DMS53 treated with DMSO at 0.1 percent for 48 hours (cell line): Measurements from ENCODE around the gene WDFY4.

Source experiments
- DNase-seq: peaks from one replicate; lab custom pipeline; 2025; ENCODE audit not compliant: unreplicated experiment; lab: John Stamatoyannopoulos, UW

Gene WDFY4

GRCh38 chr10:48970654-48971053 lies 286.0 kb downstream of the WDFY4 start:
- DNase-seq = no peak

GRCh38 chr10:48973065-48973464 lies 288.4 kb downstream of the WDFY4 start:
- DNase-seq = no peak

GRCh38 chr10:48974510-48975156 lies 290.0 kb downstream of the WDFY4 start:
- no peak for DNase-seq

DNA sequence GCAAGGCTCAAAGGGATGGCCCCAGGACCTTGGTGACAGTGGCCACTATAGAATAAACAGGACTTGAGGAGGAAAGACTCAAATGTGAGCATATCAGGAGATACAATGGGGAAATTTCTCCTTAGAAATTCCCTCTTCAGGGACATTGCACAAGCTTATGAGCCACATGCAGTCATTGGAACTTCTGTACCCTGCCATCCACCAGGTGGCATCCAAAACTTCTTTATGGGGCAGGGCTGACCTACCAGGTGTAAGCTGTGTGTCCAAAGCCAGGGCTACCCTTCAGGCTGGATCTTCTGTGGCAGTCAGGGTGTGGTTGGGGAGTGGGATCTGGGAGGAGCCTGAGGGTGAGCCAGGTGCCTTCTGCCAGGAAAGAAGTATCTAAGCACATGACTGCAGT lies 291.5 kb downstream of the WDFY4 start:
- DNase-seq = no peak

DNA sequence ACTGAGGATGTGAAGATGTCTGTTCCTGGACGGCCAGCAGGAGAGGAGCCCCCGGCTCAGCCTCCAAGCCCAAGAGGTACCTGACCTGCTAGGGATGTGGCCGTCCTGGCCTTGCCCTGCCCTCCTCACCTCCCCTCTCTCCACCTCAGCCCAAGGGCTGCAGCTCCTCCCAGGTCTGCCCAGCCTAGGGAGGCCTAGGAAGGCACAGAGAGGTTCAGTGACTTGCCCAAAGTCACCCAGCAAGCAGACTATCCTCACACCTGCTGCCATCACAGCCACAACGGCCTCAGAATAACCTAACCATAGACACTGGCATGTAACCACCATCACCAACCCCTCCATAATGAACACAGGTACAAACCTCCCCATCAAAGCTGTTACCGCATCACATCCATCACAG lies 293.6 kb downstream of the WDFY4 start:
- DNase-seq = no peak

DNA sequence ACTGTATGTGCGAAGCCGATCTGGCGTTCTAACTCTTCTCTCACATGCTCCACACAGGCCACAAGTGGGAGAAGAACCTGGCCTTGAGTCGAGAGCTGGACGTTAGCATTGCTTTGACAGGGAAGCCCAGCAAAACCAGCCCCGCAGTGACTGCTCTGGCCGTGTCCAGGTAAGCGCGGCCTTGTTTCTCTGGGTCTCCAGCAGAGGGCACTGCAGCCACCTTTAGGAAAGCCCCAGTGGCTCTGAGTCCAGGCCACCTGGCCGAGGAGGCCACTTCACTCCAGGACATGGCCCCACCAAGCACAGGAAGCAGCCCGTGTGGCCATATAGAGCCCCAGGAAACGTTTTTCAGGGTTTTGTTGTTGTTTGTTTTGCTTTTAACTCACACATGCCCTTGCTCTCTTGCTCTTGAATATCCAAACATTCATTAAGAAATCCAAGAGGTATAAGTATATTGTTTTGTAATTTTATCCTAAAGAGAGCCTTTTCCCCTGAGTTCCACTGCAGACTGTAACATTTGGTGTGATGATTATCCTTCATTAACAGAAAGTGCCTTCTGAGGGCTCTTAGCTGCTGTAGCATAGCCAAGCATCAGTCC lies 296.7 kb downstream of the WDFY4 start:
- DNase-seq = peak; percentile 66

GRCh38 chr10:48982584-48982983 lies 297.9 kb downstream of the WDFY4 start:
- no peak for DNase-seq

DNA sequence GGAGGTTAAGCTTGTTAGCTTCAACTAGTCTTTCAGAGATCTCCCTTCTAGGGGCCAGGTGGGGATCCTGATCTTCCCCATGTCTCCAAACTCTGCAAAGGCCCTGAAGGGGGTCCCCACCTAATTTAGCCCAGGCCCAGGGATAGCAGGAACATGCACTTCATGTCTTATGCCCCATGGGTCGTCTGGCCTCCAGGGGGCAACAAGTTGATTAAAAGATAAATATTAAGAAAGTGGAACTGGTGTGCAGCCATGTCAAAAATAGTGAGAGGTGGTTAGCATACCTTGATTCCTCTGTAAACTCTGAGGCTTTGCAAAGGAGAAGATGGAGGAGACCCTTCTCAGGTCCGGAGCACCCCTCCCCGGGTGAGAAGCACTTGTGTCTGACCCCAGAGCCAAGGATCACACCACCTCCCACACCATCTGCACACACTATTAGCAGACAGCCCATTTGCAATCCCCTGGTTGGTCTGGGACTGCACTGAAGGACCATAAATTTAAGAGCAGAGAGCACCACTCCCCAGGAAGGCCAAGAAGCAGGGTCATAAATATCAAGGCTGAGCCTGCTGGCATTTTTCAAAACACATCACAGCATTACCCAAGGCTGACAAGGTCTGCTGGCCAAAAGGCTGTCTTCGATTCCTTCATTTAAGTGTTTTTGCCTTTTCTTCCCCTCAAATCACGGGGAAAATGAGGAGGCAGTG lies 299.1 kb downstream of the WDFY4 start:
- DNase-seq = no peak

DNA sequence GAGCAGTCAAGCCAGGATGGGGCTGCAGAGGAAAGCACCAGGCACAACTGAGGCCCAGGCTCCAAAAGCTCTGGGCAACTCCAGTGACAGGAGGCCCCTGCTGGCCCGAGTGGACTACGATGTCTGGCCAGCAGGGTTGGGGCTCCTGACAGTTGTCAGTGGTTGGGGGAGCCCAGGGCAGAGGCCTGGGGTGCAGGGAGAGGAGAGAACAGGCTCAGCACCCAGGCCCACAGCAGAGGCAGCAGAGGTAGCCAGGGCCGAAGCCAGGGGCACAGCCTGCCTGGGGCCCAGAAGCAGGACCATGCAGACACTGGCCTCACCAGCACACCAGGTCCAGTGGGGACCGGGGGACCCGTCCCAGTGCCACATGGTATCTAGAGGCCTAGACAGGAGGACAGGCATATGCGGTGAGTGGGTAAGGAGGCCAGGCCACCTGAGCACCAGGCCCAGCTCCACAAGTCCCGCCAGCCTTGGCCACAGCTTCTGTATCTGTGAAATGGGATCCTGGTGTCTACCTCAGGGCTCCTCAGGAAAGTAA lies 301.0 kb downstream of the WDFY4 start:
- DNase-seq = no peak

GRCh38 chr10:48990226-48990625 lies 305.6 kb downstream of the WDFY4 start:
- DNase-seq = no peak

DNA sequence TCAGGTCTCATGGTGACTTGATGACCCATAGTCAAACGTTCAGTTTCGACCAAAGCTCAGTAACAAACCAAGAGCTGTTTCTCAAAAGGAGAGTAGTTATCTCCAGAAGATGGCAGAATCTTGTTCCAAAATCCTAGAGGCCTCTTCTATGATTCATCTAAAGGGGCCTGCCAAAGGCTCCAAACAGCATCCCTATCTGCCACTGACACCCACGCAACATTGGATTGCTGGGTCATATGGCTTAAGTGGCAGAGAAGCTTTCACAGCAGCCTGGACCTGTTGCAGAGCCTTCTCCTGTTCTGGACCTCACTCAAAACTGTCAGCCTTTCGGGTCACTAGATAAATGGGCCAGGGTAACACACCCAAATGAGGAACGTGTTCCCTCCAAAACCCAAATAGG lies 309.0 kb downstream of the WDFY4 start:
- DNase-seq = no peak

- no peak for DNase-seq
These were observed 311.7 kb downstream of the WDFY4 start for GRCh38 chr10:48996329-48996728.

- DNase-seq = no peak
These were observed 314.7 kb downstream of the WDFY4 start for GRCh38 chr10:48999346-48999745.

DNA sequence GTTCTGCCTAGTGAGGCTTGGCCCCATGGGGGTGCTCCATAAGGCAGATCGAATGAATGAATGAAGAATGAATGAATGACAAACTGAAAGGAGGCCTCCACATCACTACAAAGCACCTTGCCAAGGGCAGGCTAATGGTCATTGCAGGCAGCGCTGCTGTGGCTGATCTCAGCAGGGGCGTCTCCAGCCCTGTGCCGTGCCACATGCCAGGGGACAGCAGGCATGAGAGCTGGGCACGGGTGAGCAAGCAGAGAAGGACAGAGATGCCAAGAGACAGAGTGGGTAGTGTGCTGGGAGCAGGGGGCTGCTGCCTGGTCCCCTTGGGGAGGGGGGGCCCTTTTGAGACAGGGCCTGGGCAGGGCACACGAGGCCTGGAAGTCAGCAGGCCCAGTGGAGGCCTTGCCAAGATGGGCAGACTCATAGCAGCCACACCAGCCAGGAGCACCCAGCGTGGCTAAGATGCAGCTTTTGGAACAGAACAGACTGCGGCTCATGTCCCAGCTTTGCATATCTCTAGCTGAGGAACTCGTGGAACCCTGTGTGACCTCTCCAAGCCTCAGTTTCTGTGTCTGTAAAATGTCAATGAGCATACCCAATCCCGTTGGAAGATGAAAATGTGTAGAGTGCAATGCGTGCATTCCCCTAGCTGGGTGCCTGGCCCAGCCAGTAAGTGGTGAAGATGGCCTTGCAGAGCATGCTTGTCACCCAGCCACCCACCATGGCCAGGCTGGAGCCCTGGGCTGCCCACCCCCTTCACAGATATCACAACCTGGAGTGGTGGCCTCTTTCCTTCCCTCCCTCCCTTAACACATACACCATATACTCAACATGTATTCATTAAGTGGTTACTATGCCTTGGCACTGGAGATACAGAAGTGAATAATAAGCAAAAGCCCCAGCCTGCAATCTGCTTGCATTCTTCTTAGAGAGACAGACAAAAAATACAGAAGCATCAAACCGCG lies 316.0 kb downstream of the WDFY4 start:
- DNase-seq = no peak

- DNase-seq = no peak
These were observed 316.7 kb downstream of the WDFY4 start for GRCh38 chr10:49001402-49001801.

GRCh38 chr10:49001870-49002672 lies 317.4 kb downstream of the WDFY4 start:
- DNase-seq = no peak

DNA sequence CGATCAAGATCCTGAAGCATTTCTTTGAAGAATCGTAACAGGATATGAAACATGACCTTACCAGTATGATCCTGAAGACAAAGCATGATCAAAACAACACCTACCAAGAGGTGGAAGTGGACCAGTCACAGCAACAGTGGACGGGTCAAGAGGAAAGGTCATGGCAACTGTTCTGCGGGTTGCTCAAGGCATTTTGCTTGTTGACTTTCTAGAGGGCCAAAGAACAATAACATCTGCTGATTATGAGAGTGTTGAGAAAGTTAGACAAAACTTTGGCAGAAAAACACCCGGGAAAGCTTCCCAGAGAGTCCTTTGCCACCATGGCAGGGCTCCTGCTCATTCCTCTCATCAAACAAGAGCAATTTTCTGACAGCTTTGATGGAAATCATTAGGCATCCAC lies 320.6 kb downstream of the WDFY4 start:
- no peak for DNase-seq

DNA sequence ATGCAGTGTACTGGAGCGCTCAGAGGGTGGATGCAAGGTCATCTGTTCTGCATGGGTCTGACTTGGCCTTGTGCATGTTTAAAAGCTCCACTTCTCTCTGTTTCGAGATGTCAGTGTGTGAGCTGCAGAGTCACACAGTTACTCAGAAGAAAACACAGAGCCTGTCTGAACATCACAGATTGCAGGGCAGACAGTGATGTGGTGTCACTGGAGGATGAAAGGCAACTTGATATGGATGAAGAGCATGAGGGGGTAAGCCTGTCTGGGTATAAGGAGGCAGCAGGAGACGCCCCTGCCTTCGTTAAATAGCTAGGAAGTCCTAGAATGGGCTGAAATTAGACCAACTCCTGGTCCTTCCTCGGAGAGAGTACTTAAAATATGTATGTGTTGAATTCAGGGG lies 322.5 kb downstream of the WDFY4 start:
- DNase-seq = no peak

DNA sequence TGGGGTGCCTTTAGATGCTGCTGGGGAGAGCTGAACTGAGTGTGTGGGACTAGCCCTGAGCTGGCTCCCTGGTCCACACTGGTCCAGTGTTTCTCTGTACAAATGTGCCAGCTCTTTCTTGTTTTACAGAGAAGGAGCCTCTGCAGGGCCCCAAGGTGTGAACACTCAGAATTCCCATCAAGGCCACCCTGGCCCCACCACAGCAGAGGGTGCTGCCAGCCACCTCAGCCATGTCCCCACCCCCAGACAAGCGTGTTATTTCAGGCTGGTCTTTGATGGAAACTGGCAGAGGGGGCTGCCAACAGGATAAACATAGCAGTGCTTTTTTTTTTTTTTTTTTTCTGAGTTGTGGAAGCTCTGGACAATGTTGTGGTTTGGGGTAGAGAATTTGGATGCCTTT lies 323.4 kb downstream of the WDFY4 start:
- no peak for DNase-seq

GRCh38 chr10:49008505-49009198 lies 324.0 kb downstream of the WDFY4 start:
- no peak for DNase-seq
